Liver (tissue), 9 donors: ENCODE data around the gene ZNF579. TPM values are rescaled to one million over a fixed set of nuclear protein-coding genes. Genes with fewer than 3 reads are reported as not detected.

Source experiments
- DNase-seq: peaks from one replicate; pipeline ENCODE4 v3.0.0-alpha.2; 2017; ENCODE audit warnings: low spot score
- H3K27ac ChIP-seq, 2 donors: one replicate each; pipeline ENCODE4 v1.7.0; 2013; ENCODE audit warnings: inconsistent platforms in 2 of 2, low read length in 2 of 2, control low read depth in 1 of 2, low read depth in 1 of 2, mild to moderate bottlenecking in 1 of 2
- H3K27me3 ChIP-seq, 4 donors: one replicate each; pipeline versions ENCODE4 v1.6.1 to v1.7.0; 2013; ENCODE audit warnings: low read length in 3 of 4, inconsistent platforms in 1 of 4, mild to moderate bottlenecking in 1 of 4, moderate library complexity in 1 of 4; ENCODE audit not compliant: control insufficient read depth in 4 of 4, insufficient read depth in 4 of 4
- H3K36me3 ChIP-seq, 4 donors: one replicate each; pipeline versions ENCODE4 v1.6.1 to v1.7.0; 2013; ENCODE audit warnings: low read length in 3 of 4, mild to moderate bottlenecking in 3 of 4, low read depth in 1 of 4, moderate library complexity in 1 of 4; ENCODE audit not compliant: control insufficient read depth in 4 of 4, insufficient read depth in 3 of 4
- H3K4me1 ChIP-seq, 4 donors: one replicate each; pipeline versions ENCODE4 v1.6.1 to v1.7.0; 2013; ENCODE audit warnings: low read length in 3 of 4, mild to moderate bottlenecking in 3 of 4, moderate library complexity in 1 of 4; ENCODE audit not compliant: control insufficient read depth in 4 of 4, insufficient read depth in 4 of 4
- H3K4me3 ChIP-seq, 3 donors: one replicate each; pipeline versions ENCODE4 v1.6.1 to v1.7.0; 2013; ENCODE audit warnings: low read length in 3 of 3, control low read depth in 1 of 3, low read depth in 1 of 3, mild to moderate bottlenecking in 1 of 3
- H3K9ac ChIP-seq, 2 donors: one replicate each; pipeline ENCODE4 v1.7.0; 2013; ENCODE audit warnings: low read length in 2 of 2, mild to moderate bottlenecking in 2 of 2, moderate library complexity in 2 of 2, control low read depth in 1 of 2, low read depth in 1 of 2
- H3K9me3 ChIP-seq, 4 donors: one replicate each; pipeline versions ENCODE4 v1.6.1 to v1.7.0; 2013; ENCODE audit warnings: low read length in 3 of 4; ENCODE audit not compliant: control insufficient read depth in 4 of 4
- EGR1 ChIP-seq, 2 donors: IDR thresholded peaks; 2 replicates each; pipeline ENCODE4 v1.6.1; 2016 to 2018; ENCODE audit warnings: antibody characterized with exemption in 2 of 2, low read depth in 2 of 2
- FOXA1 ChIP-seq: IDR thresholded peaks from 2 replicates; pipeline ENCODE4 v1.6.1; 2016; ENCODE audit warnings: antibody characterized with exemption
- GABPA ChIP-seq, 2 donors: IDR thresholded peaks in 1 of 2; conservative IDR thresholded peaks in 1 of 2; 2 replicates each; pipeline ENCODE4 v1.6.1; 2016; ENCODE audit warnings: antibody characterized with exemption in 2 of 2, mild to moderate bottlenecking in 1 of 2, moderate library complexity in 1 of 2
- HNF4A ChIP-seq, 2 donors: conservative IDR thresholded peaks; 2 replicates each; pipeline ENCODE4 v1.6.1; 2016; ENCODE audit warnings: antibody characterized with exemption in 2 of 2, mild to moderate bottlenecking in 2 of 2
- HNF4G ChIP-seq: IDR thresholded peaks from 2 replicates; pipeline ENCODE4 v1.6.1; 2016; ENCODE audit warnings: antibody characterized with exemption
- RAD21 ChIP-seq, 2 donors: IDR thresholded peaks; 2 replicates each; pipeline ENCODE4 v1.6.1; 2016; ENCODE audit warnings: antibody characterized with exemption in 2 of 2, mild to moderate bottlenecking in 2 of 2
- REST ChIP-seq: IDR thresholded peaks from 2 replicates; pipeline ENCODE4 v1.6.1; 2016; ENCODE audit warnings: antibody characterized with exemption, mild to moderate bottlenecking
- RXRA ChIP-seq, 2 donors: IDR thresholded peaks; 2 replicates each; pipeline ENCODE4 v1.6.1; 2017 to 2018; ENCODE audit warnings: antibody characterized with exemption in 2 of 2, mild to moderate bottlenecking in 1 of 2
- SP1 ChIP-seq: IDR thresholded peaks from 2 replicates; pipeline ENCODE4 v1.6.1; 2018; ENCODE audit warnings: antibody characterized with exemption, mild to moderate bottlenecking
- TAF1 ChIP-seq: conservative IDR thresholded peaks from 2 replicates; pipeline ENCODE4 v1.6.1; 2016; ENCODE audit warnings: antibody characterized with exemption, mild to moderate bottlenecking
- YY1 ChIP-seq: IDR thresholded peaks from 2 replicates; pipeline ENCODE4 v1.6.1; 2016; ENCODE audit warnings: antibody characterized with exemption, mild to moderate bottlenecking
- ZBTB33 ChIP-seq: IDR thresholded peaks from 2 replicates; pipeline ENCODE4 v1.6.1; 2016; ENCODE audit warnings: antibody characterized with exemption
- WGBS: extraction: QIAGEN DNeasy Blood & Tissue Kit; methylation state at CpG from one replicate; pipeline ENCODE4 v1.1.7; 2013; 5-methylcytosine and 5-hydroxymethylcytosine counted together
- polyA plus RNA-seq, 2 donors: library from polyadenylated mRNA; stranded (reverse) in 1 of 2; unstranded in 1 of 2; fragments of 200-250 nt in 1 of 2; fragments of >200 nt in 1 of 2; fragmentation: Nextera tagmentation in 1 of 2; extraction: Ambion mirVana in 1 of 2; gene quantifications; one replicate each; pipeline versions ENCODE4 v1.2.1 to v1.2.3, GENCODE V29; 2013 to 2015
- total RNA-seq, 2 donors: library from RNA; depleted of rRNA; stranded (reverse); fragments of >200 nt; gene quantifications; one replicate each; pipeline ENCODE4 v1.2.3, GENCODE V29; 2014
- TF ChIP-seq, protein P1 (sequence below): IDR thresholded peaks from 2 replicates; pipeline ENCODE4 v1.6.1; 2016; ENCODE audit warnings: antibody characterized with exemption
- donor health status: healthy.
- donor health status: healthy.
- donor health status: healthy.
- donor health status: healthy.
- donor health status: healthy.

Gene ZNF579
- total and polyA plus RNA-seq, 4 donors = 0.92 to 3.3 (median 1.2) TPM

DNA sequence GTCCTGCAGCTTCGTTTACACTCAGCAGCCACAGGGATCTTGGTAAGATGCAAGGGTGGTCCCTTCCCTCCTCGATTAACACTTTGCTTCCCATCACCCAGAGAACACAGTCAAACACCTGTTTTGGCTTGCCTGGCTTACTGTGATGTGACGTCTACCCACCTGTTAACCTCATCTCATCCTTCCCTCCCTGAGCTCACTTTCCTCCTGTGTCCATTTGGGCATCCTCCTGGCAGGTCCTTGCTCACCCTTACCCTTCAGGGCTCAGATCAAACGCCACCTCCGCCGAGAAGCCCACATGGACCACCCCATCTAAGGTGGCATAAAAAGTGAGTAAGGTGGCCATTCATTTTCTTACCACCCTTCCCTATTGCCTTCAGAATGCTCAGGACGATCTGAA, 9.5 kb upstream of the ZNF579 start:
- H3K9ac ChIP-seq = no peak overlapping the region

GRCh38 chr19:55588738-55589137, 8.1 kb upstream of the ZNF579 start:
- Histone ChIP-seq H3K9ac (no peak overlapping the region), H3K27ac (no peak overlapping the region), H3K4me3 (no peak overlapping the region), H3K36me3 (peaks cover 3 to 6% (median 3%) of the 10 kb centered on the region in 4 donors), H3K9me3 (no peaks in the 10 kb centered on the region), H3K27me3 (no peaks in the 10 kb centered on the region), H3K4me1 (peaks cover 2 to 23% (median 16%) of the 10 kb centered on the region in 4 donors)
- DNase-seq = no peak
- TF ChIP-seq RAD21 (IDR thresholded peaks at IDR 0.05) (no peak), REST (no peak), HNF4A (conservative IDR thresholded peaks at IDR 0.05) (no peak), RXRA (IDR thresholded peaks at IDR 0.05) (no peak), YY1 (no peak), ZBTB33 (no peak), GABPA (IDR thresholded peaks at IDR 0.05 in 1 of 2, conservative IDR thresholded peaks at IDR 0.05 in 1 of 2) (no peak), FOXA1 (no peak), TAF1 (no peak), HNF4G (no peak)
- TF ChIP-seq, protein P1, sequence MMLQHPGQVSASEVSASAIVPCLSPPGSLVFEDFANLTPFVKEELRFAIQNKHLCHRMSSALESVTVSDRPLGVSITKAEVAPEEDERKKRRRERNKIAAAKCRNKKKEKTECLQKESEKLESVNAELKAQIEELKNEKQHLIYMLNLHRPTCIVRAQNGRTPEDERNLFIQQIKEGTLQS = no peak
- WGBS = 95% methylated on average over 8 of the region's 8 CpGs

More for the DNA sequence above, 9.5 kb upstream of the ZNF579 start:
- Histone ChIP-seq H3K4me3 (no peak overlapping the region), H3K27me3 (no peaks in the 10 kb centered on the region), H3K36me3 (peaks cover 3 to 15% (median 6%) of the 10 kb centered on the region in 4 donors), H3K4me1 (peaks cover 2 to 20% (median 13%) of the 10 kb centered on the region in 4 donors), H3K27ac (no peak overlapping the region), H3K9me3 (no peaks in the 10 kb centered on the region)
- TF ChIP-seq FOXA1 = no peak
- TF ChIP-seq GABPA (IDR thresholded peaks at IDR 0.05 in 1 of 2, conservative IDR thresholded peaks at IDR 0.05 in 1 of 2) = no peak
- TF ChIP-seq HNF4G = no peak
- TF ChIP-seq EGR1 (IDR thresholded peaks at IDR 0.05; ENCODE audit: low read depth in 2 of 2) = no peak
- no peak for TF ChIP-seq SP1
- no peak for DNase-seq
- 62% methylated on average over 7 of the region's 7 CpGs for WGBS
